ENCODE measurements around the gene DPM2.

The DPM2 gene

DNA sequence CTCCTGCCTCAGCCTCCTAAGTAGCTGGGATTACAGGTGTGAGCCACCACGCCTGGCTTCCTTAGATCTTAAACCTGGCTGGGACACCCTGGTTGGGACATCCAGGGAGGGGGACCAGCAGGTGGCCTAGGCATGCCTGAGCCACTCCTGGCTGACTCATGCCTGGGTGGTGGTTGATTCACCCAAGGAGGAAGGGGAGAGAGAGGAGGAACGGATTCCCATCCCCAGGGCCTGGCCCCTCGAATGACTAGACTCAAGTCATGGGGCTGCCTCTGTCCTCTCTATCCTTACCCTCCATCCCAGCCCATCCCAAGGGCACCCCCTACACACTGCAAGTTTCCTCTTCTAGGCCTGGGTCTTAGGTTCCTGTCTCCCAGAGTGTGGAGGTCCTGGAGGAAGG, 30.4 kb upstream of the DPM2 start:
- TF ChIP-seq, protein P1, sequence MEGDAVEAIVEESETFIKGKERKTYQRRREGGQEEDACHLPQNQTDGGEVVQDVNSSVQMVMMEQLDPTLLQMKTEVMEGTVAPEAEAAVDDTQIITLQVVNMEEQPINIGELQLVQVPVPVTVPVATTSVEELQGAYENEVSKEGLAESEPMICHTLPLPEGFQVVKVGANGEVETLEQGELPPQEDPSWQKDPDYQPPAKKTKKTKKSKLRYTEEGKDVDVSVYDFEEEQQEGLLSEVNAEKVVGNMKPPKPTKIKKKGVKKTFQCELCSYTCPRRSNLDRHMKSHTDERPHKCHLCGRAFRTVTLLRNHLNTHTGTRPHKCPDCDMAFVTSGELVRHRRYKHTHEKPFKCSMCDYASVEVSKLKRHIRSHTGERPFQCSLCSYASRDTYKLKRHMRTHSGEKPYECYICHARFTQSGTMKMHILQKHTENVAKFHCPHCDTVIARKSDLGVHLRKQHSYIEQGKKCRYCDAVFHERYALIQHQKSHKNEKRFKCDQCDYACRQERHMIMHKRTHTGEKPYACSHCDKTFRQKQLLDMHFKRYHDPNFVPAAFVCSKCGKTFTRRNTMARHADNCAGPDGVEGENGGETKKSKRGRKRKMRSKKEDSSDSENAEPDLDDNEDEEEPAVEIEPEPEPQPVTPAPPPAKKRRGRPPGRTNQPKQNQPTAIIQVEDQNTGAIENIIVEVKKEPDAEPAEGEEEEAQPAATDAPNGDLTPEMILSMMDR (IDR thresholded peaks at IDR 0.05; ENCODE audit: control extremely low read depth, extremely low read depth, low read depth, missing control alignments) = no peak
- POLR2A ChIA-PET = interaction anchor here (0.6 kb wide), 2 partner anchors 14 to 274 kb away, joined by 3 to 6 read pairs; no protein-coding TSS in a partner anchor
- DNase-seq (ENCODE audit: extremely low spot score) = no peak
- CTCF ChIA-PET = interaction anchor here (1.1 to 23.2 kb wide), 5 partner anchors 10 to 67 kb away, joined by 3 to 263 read pairs (median 6); no protein-coding TSS in a partner anchor

- ChIA-PET CTCF (interaction anchor here (1.6 to 23.2 kb wide), 4 partner anchors 11 to 68 kb away, joined by 3 to 263 read pairs (median 8); no protein-coding TSS in a partner anchor), POLR2A (no interaction called here)
- TF ChIP-seq, protein P1 (IDR thresholded peaks at IDR 0.05; ENCODE audit: control extremely low read depth, extremely low read depth, low read depth, missing control alignments) = no peak
- no peak for DNase-seq (ENCODE audit: extremely low spot score)
Measured at GRCh38 chr9:127967151-127967809, 29.6 kb upstream of the DPM2 start.

- TF ChIP-seq, protein P1 (IDR thresholded peaks at IDR 0.05; ENCODE audit: control extremely low read depth, extremely low read depth, low read depth, missing control alignments) = no peak
- ChIA-PET POLR2A (no interaction called here), CTCF (interaction anchor here (1.2 to 23.2 kb wide), 5 partner anchors 11 to 69 kb away, joined by 3 to 263 read pairs (median 6); no protein-coding TSS in a partner anchor)
- DNase-seq (ENCODE audit: extremely low spot score) = no peak
Measured at GRCh38 chr9:127966416-127967150, 28.9 kb upstream of the DPM2 start.

- TF ChIP-seq, protein P1 (IDR thresholded peaks at IDR 0.05; ENCODE audit: control extremely low read depth, extremely low read depth, low read depth, missing control alignments) = no peak
- ChIA-PET POLR2A (no interaction called here), CTCF (interaction anchor here (1.2 to 23.2 kb wide), 2 partner anchors 10 to 21 kb away, joined by 4 to 263 read pairs; no protein-coding TSS in a partner anchor)
- DNase-seq (ENCODE audit: extremely low spot score) = no peak
Measured at GRCh38 chr9:127965953-127966352, 28.3 kb upstream of the DPM2 start.

DNA sequence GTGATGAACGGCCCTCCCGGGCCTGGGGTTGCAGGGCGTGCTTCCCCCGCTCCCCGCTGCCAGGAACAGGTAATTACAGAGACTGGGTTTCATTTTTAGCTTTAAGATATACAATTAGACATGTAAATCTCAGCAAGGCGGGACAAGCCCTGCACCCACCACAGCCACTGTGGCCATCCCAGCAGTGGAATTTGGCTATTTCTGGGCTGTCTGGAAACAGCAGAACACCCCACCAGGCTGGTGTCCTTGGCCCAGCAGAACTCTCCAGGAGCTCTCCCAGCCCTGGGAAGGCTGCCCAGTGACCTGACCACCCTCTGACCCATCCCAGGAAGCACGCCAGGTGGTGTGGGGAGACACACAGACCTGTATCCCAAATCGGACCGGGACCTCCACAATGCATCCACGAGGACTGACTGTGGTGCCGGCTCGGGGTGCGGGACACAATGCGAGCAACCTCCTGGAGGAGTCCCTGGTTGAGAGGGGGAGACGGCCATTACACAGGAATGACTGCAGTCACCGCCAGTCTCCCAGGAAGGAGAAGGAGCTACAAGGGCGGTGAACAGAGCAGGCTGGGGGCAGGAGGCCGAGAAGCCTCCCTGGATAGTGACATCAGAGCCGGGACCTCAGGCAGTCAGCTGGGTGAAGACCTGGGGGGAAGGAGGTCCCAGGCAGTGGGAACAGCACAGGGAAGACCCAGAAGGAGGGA, 25.9 kb upstream of the DPM2 start:
- DNase-seq (ENCODE audit: extremely low spot score) = no peak
- TF ChIP-seq, protein P1 (IDR thresholded peaks at IDR 0.05; ENCODE audit: control extremely low read depth, extremely low read depth, low read depth, missing control alignments) = no peak
- POLR2A ChIA-PET = no interaction called here
- CTCF ChIA-PET = interaction anchor here (2.7 to 23.2 kb wide), 2 partner anchors 8 to 19 kb away, joined by 12 to 263 read pairs; no protein-coding TSS in a partner anchor

GRCh38 chr9:127963041-127963358, 25.3 kb upstream of the DPM2 start:
- DNase-seq (ENCODE audit: extremely low spot score) = no peak
- CTCF ChIA-PET = interaction anchor here (2.7 to 25.1 kb wide), 3 partner anchors 8 to 76 kb away, joined by 12 to 615 read pairs (median 263); no protein-coding TSS in a partner anchor
- POLR2A ChIA-PET = no interaction called here
- TF ChIP-seq, protein P1 (IDR thresholded peaks at IDR 0.05; ENCODE audit: control extremely low read depth, extremely low read depth, low read depth, missing control alignments) = no peak
